Kidney (tissue), 14 donors: ENCODE data around the gene GATC. TPM values are rescaled to one million over a fixed set of nuclear protein-coding genes. Genes with fewer than 3 reads are reported as not detected.

ENCODE experiments used
- DNase-seq, 5 donors: peaks; one replicate each; pipeline ENCODE4 v3.0.0-alpha.2; 2013 to 2020
- FAIRE-seq: peaks from 2 replicates; lab custom pipeline; 2012; peaks lifted over from hg19 to GRCh38; lab: Jason Lieb, UNC
- H3K27ac ChIP-seq, 2 donors: one replicate each; pipeline ENCODE4 v1.7.0; 2013; ENCODE audit warnings: low read depth in 2 of 2, low read length in 2 of 2, inconsistent platforms in 1 of 2
- H3K27me3 ChIP-seq: one replicate; pipeline ENCODE4 v1.7.1; 2013; ENCODE audit warnings: low read length, inconsistent platforms; ENCODE audit not compliant: control insufficient read depth, insufficient read depth
- H3K36me3 ChIP-seq, 3 donors: one replicate each; pipeline versions ENCODE4 v1.7.0 to v1.7.1; 2013; ENCODE audit warnings: low read length in 3 of 3, control low read depth in 1 of 3, inconsistent platforms in 1 of 3; ENCODE audit not compliant: insufficient read depth in 3 of 3, control insufficient read depth in 2 of 3
- H3K4me1 ChIP-seq, 3 donors: one replicate each; pipeline versions ENCODE4 v1.7.0 to v1.7.1; 2013; ENCODE audit warnings: low read length in 3 of 3, inconsistent platforms in 1 of 3, low read depth in 1 of 3; ENCODE audit not compliant: control insufficient read depth in 2 of 3, insufficient read depth in 2 of 3
- H3K4me3 ChIP-seq, 3 donors: one replicate each; pipeline versions ENCODE4 v1.7.0 to v1.8.1; 2013; ENCODE audit warnings: low read length in 3 of 3, control low read depth in 1 of 3, inconsistent platforms in 1 of 3
- H3K9ac ChIP-seq, 3 donors: one replicate each; pipeline versions ENCODE4 v1.7.0 to v1.7.1; 2013; ENCODE audit warnings: low read length in 3 of 3, control low read depth in 1 of 3, inconsistent platforms in 1 of 3
- H3K9me3 ChIP-seq, 3 donors: one replicate each; pipeline versions ENCODE4 v1.7.0 to v1.7.1; 2013; ENCODE audit warnings: low read length in 3 of 3, control low read depth in 1 of 3, inconsistent platforms in 1 of 3; ENCODE audit not compliant: control insufficient read depth in 2 of 3, insufficient read depth in 1 of 3
- intact Hi-C: fragments of 100-400 bp; cut with DNase I; formaldehyde crosslinking; loops from one replicate; pipeline ENCODE4 v1.11.1; 2022
- polyA plus RNA-seq: library from polyadenylated mRNA; stranded (reverse); fragments of 350-450 nt; fragmentation: Illumina TruSeq; extraction: RNeasy Lipid Tissue Mini Kit (QIAGEN cat#74804); gene quantifications from one replicate; pipeline ENCODE4 v1.2.3, GENCODE V29; 2014; ENCODE audit warnings: low read depth, low replicate concordance; ENCODE audit not compliant: insufficient read depth
- total RNA-seq: library from RNA; stranded (reverse); fragmentation: NEBNext Ultra II Directional; extraction: Animal tissue kit (Norgen Biotek cat#: 25700); gene quantifications from one replicate; pipeline ENCODE4 v1.2.1, GENCODE V29; 2021
- TF ChIP-seq, protein P1 (sequence below): IDR thresholded peaks from 3 replicates; pipeline ENCODE4 v1.5.1; 2012; ENCODE audit warnings: mild to moderate bottlenecking, moderate library complexity, borderline replicate concordance; ENCODE audit not compliant: insufficient read depth; ENCODE audit errors: extremely low read depth
- donor health status: control.
- donor health status: control.
- donor health status: control.
- donor health status: control.
- donor health status: control.
- donor health status: DM: yes; HTN: yes; CAD: no.
- donor health status: Normal renal cell carcinoma (clear cell type).

GATC gene
- total and polyA plus RNA-seq, 2 donors from 2014 or later: 13.7 to 39.4 TPM

DNA sequence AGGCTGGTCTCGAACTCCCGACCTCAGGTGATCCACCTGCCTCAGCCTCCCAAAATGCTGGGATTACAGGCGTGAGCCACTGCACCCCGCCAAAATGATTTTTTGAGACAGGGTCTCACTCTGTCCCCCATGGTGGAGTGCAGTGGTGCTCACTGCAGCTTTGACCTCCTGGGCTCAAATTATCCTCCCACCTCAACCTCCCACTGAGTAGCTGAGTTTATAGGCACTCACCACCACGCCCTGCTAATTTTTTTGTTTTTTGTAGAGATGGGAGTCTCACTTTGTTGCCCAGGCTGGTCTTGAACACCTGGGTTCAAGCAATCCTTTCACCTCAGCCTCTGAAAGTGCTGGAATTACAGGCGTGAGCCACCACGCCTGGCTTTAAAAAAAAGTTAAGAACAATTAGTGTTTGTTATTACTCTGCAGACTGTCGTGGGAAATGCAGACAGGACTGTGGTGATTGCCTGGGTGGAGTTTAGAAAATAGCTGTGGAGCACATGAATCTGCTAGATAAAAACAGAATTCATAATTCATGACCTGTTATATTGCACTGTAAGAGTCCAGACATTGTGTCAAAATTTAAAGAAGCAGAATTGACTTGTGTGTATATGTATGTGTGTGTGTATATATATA is 17.5 kb upstream of the GATC start:
- intact Hi-C loops: loop anchor here (10.0 kb wide), 1 partner anchor 64 kb away; the partner anchor contains the start of gene MSI1
- no peak overlapping the region for H3K27ac ChIP-seq
- no peaks in the 10 kb centered on the region for H3K27me3 ChIP-seq
- H3K9ac ChIP-seq: no peak overlapping the region
- DNase-seq: no peak
- no peak for FAIRE-seq
- H3K4me1 ChIP-seq: no peaks in the 10 kb centered on the region
- H3K4me3 ChIP-seq: no peak overlapping the region
- H3K36me3 ChIP-seq: no peaks in the 10 kb centered on the region
- TF ChIP-seq, protein P1, sequence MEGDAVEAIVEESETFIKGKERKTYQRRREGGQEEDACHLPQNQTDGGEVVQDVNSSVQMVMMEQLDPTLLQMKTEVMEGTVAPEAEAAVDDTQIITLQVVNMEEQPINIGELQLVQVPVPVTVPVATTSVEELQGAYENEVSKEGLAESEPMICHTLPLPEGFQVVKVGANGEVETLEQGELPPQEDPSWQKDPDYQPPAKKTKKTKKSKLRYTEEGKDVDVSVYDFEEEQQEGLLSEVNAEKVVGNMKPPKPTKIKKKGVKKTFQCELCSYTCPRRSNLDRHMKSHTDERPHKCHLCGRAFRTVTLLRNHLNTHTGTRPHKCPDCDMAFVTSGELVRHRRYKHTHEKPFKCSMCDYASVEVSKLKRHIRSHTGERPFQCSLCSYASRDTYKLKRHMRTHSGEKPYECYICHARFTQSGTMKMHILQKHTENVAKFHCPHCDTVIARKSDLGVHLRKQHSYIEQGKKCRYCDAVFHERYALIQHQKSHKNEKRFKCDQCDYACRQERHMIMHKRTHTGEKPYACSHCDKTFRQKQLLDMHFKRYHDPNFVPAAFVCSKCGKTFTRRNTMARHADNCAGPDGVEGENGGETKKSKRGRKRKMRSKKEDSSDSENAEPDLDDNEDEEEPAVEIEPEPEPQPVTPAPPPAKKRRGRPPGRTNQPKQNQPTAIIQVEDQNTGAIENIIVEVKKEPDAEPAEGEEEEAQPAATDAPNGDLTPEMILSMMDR: no peak
- no peaks in the 10 kb centered on the region for H3K9me3 ChIP-seq

DNA sequence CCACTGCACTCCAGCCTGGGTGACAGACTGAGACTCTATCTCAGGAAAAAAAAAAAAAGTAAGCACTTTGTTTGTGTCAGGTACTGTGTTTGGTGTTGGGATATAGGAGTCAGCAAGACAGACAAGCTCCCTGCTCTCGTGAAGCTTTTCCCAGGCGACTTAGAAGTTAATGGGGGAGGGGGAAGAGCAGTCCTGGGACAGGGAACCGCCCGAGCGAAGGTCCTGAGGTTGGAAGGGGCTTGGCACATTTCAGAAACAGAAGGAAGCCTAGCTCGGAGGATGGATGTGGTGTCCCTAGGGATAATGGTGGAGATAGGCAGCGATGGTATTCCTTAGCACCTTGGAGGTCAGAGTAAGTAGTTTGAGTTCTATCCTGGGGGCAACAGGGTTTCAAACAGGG is 16.9 kb upstream of the GATC start:
- TF ChIP-seq, protein P1: no peak
- Histone ChIP-seq H3K9ac (no peak overlapping the region), H3K4me3 (no peak overlapping the region), H3K36me3 (no peaks in the 10 kb centered on the region), H3K27ac (no peak overlapping the region), H3K27me3 (no peaks in the 10 kb centered on the region), H3K4me1 (no peaks in the 10 kb centered on the region), H3K9me3 (no peaks in the 10 kb centered on the region)
- intact Hi-C loops: loop anchor here (10.0 kb wide), 1 partner anchor 65 kb away; the partner anchor contains the start of gene MSI1
- no peak for DNase-seq
- FAIRE-seq: no peak

DNA sequence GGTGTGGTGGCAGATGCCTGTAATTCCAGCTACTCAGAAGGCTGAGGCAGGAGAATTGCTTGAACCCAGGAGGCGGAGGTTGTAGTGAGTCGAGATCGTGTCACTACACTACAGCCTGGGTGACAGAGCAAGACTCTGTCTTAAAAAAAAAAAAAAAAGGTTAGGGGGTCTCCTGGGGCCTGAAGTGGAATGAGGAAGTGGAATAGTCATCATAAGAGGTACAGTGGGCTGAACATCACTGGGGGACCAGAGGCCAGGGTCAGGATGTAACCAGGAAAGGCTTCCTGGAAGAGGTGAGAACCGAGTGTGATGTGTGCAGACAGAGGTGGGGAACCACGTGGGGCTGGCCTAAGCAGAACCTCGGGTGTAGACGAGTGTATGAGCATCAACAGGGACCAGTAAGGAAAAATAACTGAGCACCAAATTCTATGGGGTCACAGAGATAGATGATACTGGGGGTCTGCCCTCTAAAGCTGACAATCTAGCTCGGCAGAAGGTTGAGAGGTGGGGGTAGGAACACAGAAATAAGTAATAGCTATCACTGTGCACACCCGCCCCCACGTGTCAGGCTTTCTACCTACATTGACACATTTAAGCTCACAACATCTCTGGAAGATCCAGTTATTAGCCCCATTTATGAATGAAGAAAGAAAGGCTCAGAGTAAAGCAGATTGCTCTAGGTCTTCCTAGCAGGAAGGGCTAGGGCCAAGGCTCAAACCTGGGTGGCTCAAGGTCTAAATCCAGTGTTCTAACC is 13.3 kb upstream of the GATC start:
- intact Hi-C loops: no loop called here
- no peak for FAIRE-seq

More for the DNA sequence above, 13.3 kb upstream of the GATC start:
- Histone ChIP-seq H3K4me3 (no peak overlapping the region), H3K4me1 (no peaks in the 10 kb centered on the region), H3K27ac (no peak overlapping the region), H3K9me3 (no peaks in the 10 kb centered on the region), H3K36me3 (no peaks in the 10 kb centered on the region), H3K27me3 (no peaks in the 10 kb centered on the region), H3K9ac (no peak overlapping the region)
- DNase-seq: no peak
- TF ChIP-seq, protein P1: no peak
